Measurements from ENCODE around the gene LINC00305. TPM values are rescaled to one million over a fixed set of nuclear protein-coding genes. Genes with fewer than 3 reads are reported as not detected.

LINC00305 gene
- total and polyA plus RNA-seq, 2 of the 13 experiments (the other 11 are each of a cell fraction or from before 2014, with no cell fraction given), result not detected

DNA sequence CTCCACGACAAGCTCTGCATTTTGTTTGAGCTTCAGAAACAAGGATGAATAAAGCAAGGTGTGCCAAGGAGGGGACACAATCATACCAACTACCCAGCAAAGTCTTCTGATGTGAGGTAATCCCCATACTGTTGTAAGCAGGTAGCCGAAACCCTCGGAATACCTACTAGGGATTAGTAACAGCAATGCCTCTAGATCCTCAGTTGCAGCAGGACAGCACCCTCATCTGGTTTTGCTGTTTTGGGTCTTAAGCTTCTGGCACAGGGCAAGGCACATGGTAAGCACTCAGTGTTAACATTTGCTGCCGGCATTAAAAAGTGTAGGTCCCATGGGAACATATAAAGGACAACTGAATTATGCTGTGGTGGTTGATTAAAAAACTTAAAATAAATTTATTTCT, 16.0 kb upstream of the LINC00305 start:
- no peak for FAIRE-seq
- no peak overlapping the region for H3K4me3 ChIP-seq (replicated peaks in 1 of 3; ENCODE audit: insufficient read depth in 1 of 3, low read depth in 2 of 3, low read length in 3 of 3)
- H3K27ac ChIP-seq (ENCODE audit: extremely low read length, insufficient read depth, low read length), result no peak overlapping the region
- H3K27me3 ChIP-seq (ENCODE audit: control insufficient read depth in 1 of 2, insufficient read depth in 2 of 2, low read length in 2 of 2), result no peaks in the 10 kb centered on the region
- ATAC-seq, result no peak
- in situ Hi-C loops (cut with HindIII; ENCODE audit: extremely low pct_ligation_motif_present, low pct_unique_long_range_greater_than_20kb), result no loop called here
- intact Hi-C loops (cut with micrococcal nuclease; ENCODE audit: unreplicated experiment), result no loop called here
- H4K20me1 ChIP-seq (ENCODE audit: insufficient read depth, low read length), result no peaks in the 10 kb centered on the region
- H3K79me2 ChIP-seq (ENCODE audit: insufficient read depth, low read length), result no peaks in the 10 kb centered on the region
- no peak for DNase-seq (ENCODE audit: low spot score)
- BruUV-seq (replicated peaks), result no TSS peak
- H3K4me2 ChIP-seq (ENCODE audit: low read depth, low read length), result no peak overlapping the region
- 17% methylated on average over 4 of the region's 4 CpGs for WGBS (ENCODE audit: low lambda C conversion rate)
- ChIA-PET CTCF (ENCODE audit: low intra/inter-chr PET ratio, low total read pairs) (no interaction called here), POLR2A (no interaction called here)
- H3K9ac ChIP-seq (ENCODE audit: insufficient read depth, low read depth, low read length), result no peak overlapping the region
- no peaks in the 10 kb centered on the region for H3K4me1 ChIP-seq (ENCODE audit: insufficient read depth, low read length)
- no peak overlapping the region for H2AFZ ChIP-seq (ENCODE audit: low read length)
- H3K9me3 ChIP-seq (ENCODE audit: low read length), result no peaks in the 10 kb centered on the region
- no peaks in the 10 kb centered on the region for H3K36me3 ChIP-seq (replicated peaks in 1 of 2; ENCODE audit: control insufficient read depth in 1 of 2, insufficient read depth in 2 of 2, low read length in 2 of 2)
- TF ChIP-seq JUN (CRISPR knock-in tag; IDR thresholded peaks at IDR 0.05) (no peak), ZNF274 (CRISPR knock-in tag; IDR thresholded peaks at IDR 0.05) (no peak), NBN (conservative IDR thresholded peaks at IDR 0.05) (no peak), ZNF782 (CRISPR knock-in tag; IDR thresholded peaks at IDR 0.05; ENCODE audit: borderline replicate concordance) (no peak), FOXO1 (CRISPR knock-in tag; IDR thresholded peaks at IDR 0.05) (no peak), ZNF746 (CRISPR knock-in tag; IDR thresholded peaks at IDR 0.05) (no peak), ZNF124 (CRISPR knock-in tag; IDR thresholded peaks at IDR 0.05) (no peak), ZNF317 (CRISPR knock-in tag; IDR thresholded peaks at IDR 0.05) (no peak), ATM (IDR thresholded peaks at IDR 0.05; ENCODE audit: borderline replicate concordance) (no peak), ARNTL (CRISPR knock-in tag; IDR thresholded peaks at IDR 0.05) (no peak), HIVEP1 (CRISPR knock-in tag; IDR thresholded peaks at IDR 0.05) (no peak), ZNF724P (CRISPR knock-in tag; IDR thresholded peaks at IDR 0.05; ENCODE audit: borderline replicate concordance) (no peak), GPN1 (CRISPR knock-in tag; IDR thresholded peaks at IDR 0.05; ENCODE audit: borderline replicate concordance) (no peak)
- TF ChIP-seq, protein P1, sequence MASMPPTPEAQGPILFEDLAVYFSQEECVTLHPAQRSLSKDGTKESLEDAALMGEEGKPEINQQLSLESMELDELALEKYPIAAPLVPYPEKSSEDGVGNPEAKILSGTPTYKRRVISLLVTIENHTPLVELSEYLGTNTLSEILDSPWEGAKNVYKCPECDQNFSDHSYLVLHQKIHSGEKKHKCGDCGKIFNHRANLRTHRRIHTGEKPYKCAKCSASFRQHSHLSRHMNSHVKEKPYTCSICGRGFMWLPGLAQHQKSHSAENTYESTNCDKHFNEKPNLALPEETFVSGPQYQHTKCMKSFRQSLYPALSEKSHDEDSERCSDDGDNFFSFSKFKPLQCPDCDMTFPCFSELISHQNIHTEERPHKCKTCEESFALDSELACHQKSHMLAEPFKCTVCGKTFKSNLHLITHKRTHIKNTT (CRISPR knock-in tag; IDR thresholded peaks at IDR 0.05), result no peak
- TF ChIP-seq, protein P2, sequence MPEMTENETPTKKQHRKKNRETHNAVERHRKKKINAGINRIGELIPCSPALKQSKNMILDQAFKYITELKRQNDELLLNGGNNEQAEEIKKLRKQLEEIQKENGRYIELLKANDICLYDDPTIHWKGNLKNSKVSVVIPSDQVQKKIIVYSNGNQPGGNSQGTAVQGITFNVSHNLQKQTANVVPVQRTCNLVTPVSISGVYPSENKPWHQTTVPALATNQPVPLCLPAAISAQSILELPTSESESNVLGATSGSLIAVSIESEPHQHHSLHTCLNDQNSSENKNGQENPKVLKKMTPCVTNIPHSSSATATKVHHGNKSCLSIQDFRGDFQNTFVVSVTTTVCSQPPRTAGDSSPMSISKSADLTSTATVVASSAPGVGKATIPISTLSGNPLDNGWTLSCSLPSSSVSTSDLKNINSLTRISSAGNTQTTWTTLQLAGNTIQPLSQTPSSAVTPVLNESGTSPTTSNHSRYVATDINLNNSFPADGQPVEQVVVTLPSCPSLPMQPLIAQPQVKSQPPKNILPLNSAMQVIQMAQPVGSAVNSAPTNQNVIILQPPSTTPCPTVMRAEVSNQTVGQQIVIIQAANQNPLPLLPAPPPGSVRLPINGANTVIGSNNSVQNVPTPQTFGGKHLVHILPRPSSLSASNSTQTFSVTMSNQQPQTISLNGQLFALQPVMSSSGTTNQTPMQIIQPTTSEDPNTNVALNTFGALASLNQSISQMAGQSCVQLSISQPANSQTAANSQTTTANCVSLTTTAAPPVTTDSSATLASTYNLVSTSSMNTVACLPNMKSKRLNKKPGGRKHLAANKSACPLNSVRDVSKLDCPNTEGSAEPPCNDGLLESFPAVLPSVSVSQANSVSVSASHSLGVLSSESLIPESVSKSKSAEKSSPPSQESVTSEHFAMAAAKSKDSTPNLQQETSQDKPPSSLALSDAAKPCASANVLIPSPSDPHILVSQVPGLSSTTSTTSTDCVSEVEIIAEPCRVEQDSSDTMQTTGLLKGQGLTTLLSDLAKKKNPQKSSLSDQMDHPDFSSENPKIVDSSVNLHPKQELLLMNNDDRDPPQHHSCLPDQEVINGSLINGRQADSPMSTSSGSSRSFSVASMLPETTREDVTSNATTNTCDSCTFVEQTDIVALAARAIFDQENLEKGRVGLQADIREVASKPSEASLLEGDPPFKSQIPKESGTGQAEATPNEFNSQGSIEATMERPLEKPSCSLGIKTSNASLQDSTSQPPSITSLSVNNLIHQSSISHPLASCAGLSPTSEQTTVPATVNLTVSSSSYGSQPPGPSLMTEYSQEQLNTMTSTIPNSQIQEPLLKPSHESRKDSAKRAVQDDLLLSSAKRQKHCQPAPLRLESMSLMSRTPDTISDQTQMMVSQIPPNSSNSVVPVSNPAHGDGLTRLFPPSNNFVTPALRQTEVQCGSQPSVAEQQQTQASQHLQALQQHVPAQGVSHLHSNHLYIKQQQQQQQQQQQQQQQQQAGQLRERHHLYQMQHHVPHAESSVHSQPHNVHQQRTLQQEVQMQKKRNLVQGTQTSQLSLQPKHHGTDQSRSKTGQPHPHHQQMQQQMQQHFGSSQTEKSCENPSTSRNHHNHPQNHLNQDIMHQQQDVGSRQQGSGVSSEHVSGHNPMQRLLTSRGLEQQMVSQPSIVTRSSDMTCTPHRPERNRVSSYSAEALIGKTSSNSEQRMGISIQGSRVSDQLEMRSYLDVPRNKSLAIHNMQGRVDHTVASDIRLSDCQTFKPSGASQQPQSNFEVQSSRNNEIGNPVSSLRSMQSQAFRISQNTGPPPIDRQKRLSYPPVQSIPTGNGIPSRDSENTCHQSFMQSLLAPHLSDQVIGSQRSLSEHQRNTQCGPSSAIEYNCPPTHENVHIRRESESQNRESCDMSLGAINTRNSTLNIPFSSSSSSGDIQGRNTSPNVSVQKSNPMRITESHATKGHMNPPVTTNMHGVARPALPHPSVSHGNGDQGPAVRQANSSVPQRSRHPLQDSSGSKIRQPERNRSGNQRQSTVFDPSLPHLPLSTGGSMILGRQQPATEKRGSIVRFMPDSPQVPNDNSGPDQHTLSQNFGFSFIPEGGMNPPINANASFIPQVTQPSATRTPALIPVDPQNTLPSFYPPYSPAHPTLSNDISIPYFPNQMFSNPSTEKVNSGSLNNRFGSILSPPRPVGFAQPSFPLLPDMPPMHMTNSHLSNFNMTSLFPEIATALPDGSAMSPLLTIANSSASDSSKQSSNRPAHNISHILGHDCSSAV (CRISPR knock-in tag; IDR thresholded peaks at IDR 0.05; ENCODE audit: borderline replicate concordance), result no peak
- TF ChIP-seq, protein P3, sequence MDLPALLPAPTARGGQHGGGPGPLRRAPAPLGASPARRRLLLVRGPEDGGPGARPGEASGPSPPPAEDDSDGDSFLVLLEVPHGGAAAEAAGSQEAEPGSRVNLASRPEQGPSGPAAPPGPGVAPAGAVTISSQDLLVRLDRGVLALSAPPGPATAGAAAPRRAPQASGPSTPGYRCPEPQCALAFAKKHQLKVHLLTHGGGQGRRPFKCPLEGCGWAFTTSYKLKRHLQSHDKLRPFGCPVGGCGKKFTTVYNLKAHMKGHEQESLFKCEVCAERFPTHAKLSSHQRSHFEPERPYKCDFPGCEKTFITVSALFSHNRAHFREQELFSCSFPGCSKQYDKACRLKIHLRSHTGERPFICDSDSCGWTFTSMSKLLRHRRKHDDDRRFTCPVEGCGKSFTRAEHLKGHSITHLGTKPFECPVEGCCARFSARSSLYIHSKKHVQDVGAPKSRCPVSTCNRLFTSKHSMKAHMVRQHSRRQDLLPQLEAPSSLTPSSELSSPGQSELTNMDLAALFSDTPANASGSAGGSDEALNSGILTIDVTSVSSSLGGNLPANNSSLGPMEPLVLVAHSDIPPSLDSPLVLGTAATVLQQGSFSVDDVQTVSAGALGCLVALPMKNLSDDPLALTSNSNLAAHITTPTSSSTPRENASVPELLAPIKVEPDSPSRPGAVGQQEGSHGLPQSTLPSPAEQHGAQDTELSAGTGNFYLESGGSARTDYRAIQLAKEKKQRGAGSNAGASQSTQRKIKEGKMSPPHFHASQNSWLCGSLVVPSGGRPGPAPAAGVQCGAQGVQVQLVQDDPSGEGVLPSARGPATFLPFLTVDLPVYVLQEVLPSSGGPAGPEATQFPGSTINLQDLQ (CRISPR knock-in tag; IDR thresholded peaks at IDR 0.05), result no peak
